ENCODE data around the gene HTT. TPM values are rescaled to one million over a fixed set of nuclear protein-coding genes. Genes with fewer than 3 reads are reported as not detected.

Gene HTT
- total RNA-seq, 2 donors from 2014 or later = 56.3 to 89.5 TPM

GRCh38 chr4:3115637-3116270, 41.3 kb downstream of the HTT start:
- no peaks in the 10 kb centered on the region for H3K4me1 ChIP-seq (ENCODE audit: control insufficient read depth in 1 of 2, low read depth in 2 of 2)

GRCh38 chr4:3116955-3117354, 42.5 kb downstream of the HTT start:
- peaks cover 35% of the 10 kb centered on the region for H3K36me3 ChIP-seq
- no peaks in the 10 kb centered on the region for H3K9me3 ChIP-seq
- peaks cover 0 to 1% of the 10 kb centered on the region in 2 donors for H3K4me1 ChIP-seq (ENCODE audit: control insufficient read depth in 1 of 2, low read depth in 2 of 2)
- H3K4me3 ChIP-seq = no peak overlapping the region
- ATAC-seq (ENCODE audit: insufficient number of reproducible peaks, low FRiP score, low read depth) (no peak), DNase-seq (ENCODE audit: low spot score) (no peak)
- TF ChIP-seq CTCF (IDR thresholded peaks at IDR 0.05) = no peak
- no peaks in the 10 kb centered on the region for H3K27me3 ChIP-seq (replicated peaks; ENCODE audit: insufficient read depth)
- no peak overlapping the region for H3K27ac ChIP-seq

More at GRCh38 chr4:3115637-3116270, 41.3 kb downstream of the HTT start:
- Histone ChIP-seq H3K4me3 (no peak overlapping the region), H3K27ac (no peak overlapping the region), H3K27me3 (replicated peaks; ENCODE audit: insufficient read depth) (no peaks in the 10 kb centered on the region), H3K9me3 (no peaks in the 10 kb centered on the region), H3K36me3 (peaks cover 27% of the 10 kb centered on the region)
- no peak for ATAC-seq (ENCODE audit: insufficient number of reproducible peaks, low FRiP score, low read depth)
- no peak for TF ChIP-seq CTCF (IDR thresholded peaks at IDR 0.05)
- DNase-seq (ENCODE audit: low spot score) = no peak

GRCh38 chr4:3118312-3118711, 43.8 kb downstream of the HTT start:
- ATAC-seq (ENCODE audit: insufficient number of reproducible peaks, low FRiP score, low read depth) (no peak), DNase-seq (ENCODE audit: low spot score) (no peak)
- Histone ChIP-seq H3K36me3 (peaks cover 37% of the 10 kb centered on the region), H3K4me1 (ENCODE audit: control insufficient read depth in 1 of 2, low read depth in 2 of 2) (peaks cover 3 to 7% of the 10 kb centered on the region in 2 donors), H3K4me3 (no peak overlapping the region), H3K9me3 (no peaks in the 10 kb centered on the region), H3K27ac (no peak overlapping the region), H3K27me3 (replicated peaks; ENCODE audit: insufficient read depth) (no peaks in the 10 kb centered on the region)
- no peak for TF ChIP-seq CTCF (IDR thresholded peaks at IDR 0.05)

GRCh38 chr4:3119464-3119863, 45.0 kb downstream of the HTT start:
- Histone ChIP-seq H3K27ac (no peak overlapping the region), H3K36me3 (peaks cover 36% of the 10 kb centered on the region), H3K4me1 (ENCODE audit: control insufficient read depth in 1 of 2, low read depth in 2 of 2) (peaks cover 3 to 7% of the 10 kb centered on the region in 2 donors), H3K9me3 (no peaks in the 10 kb centered on the region), H3K4me3 (no peak overlapping the region), H3K27me3 (replicated peaks; ENCODE audit: insufficient read depth) (no peaks in the 10 kb centered on the region)
- ATAC-seq (ENCODE audit: insufficient number of reproducible peaks, low FRiP score, low read depth) (no peak), DNase-seq (ENCODE audit: low spot score) (no peak)
- TF ChIP-seq CTCF (IDR thresholded peaks at IDR 0.05) = no peak

- peaks cover 3 to 7% of the 10 kb centered on the region in 2 donors for H3K4me1 ChIP-seq (ENCODE audit: control insufficient read depth in 1 of 2, low read depth in 2 of 2)
These were observed 46.6 kb downstream of the HTT start for GRCh38 chr4:3121110-3121509.

More at GRCh38 chr4:3121110-3121509, 46.6 kb downstream of the HTT start:
- Histone ChIP-seq H3K36me3 (peaks cover 25% of the 10 kb centered on the region), H3K9me3 (no peaks in the 10 kb centered on the region), H3K4me3 (no peak overlapping the region), H3K27me3 (replicated peaks; ENCODE audit: insufficient read depth) (no peaks in the 10 kb centered on the region), H3K27ac (no peak overlapping the region)
- DNase-seq (ENCODE audit: low spot score) (no peak), ATAC-seq (ENCODE audit: insufficient number of reproducible peaks, low FRiP score, low read depth) (no peak)
- no peak for TF ChIP-seq CTCF (IDR thresholded peaks at IDR 0.05)

Measured in thoracic aorta (tissue), 2 donors.